GM21526 (cell line): ENCODE results near the gene CYB5A.
A peak's percentile ranks its signal among the peaks of the same experiment; 100 is the strongest.
"Not testable (repeated sequence)": the region's sequence is repeated elsewhere in the genome, so short reads cannot be mapped to it uniquely, and the experiment has no call there.

Source experiments
- ATAC-seq: cut with Tn5 transposase; IDR thresholded peaks from one replicate; pipeline ENCODE4 v1.9.1; 2021; ENCODE audit warnings: moderate library complexity; ENCODE audit not compliant: unreplicated experiment, low FRiP score

Gene CYB5A, protein sequence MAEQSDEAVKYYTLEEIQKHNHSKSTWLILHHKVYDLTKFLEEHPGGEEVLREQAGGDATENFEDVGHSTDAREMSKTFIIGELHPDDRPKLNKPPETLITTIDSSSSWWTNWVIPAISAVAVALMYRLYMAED

DNA sequence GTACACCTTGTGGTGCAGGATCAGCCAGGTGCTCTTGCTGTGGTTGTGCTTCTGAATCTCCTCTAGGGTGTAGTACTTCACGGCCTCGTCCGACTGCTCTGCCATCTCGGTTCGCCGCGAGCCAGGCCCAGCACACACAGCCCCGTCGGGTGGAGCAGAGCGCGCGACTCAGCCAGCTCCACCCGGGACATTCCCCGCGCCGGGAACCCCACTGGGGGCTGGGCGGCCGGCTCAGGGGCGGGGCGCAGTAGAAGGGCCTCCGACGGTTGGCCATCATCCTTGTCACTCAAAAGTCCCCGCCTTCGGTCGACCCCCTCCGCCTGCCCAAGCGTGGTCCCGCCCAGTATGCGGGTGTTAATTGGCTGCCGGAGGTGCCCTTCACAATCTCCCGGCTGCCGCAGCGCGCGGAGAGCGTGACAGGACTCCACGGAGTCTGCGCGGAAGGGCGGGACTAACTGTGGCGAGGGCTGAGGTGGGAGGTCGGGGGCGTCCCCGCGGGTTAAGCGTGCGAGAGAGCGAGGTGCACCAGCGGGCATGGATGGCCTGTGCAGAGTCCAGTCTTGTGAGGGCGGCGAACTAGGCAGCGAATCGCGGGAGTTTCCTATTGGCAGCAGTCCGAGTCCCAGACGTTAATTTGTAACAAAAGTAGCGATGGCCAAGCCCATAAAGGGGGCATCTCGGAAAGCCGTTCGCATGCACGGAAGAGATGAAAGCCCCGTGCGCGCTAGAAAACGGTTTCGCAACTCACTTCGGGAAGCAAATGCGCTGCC lies at the start of gene CYB5A:
CYB5A (minus strand) TSS at position 193 of the 770 bp plus-strand sequence; CDS start at position 105, 88 bp downstream.
- ATAC-seq, result peak; percentile 99

DNA sequence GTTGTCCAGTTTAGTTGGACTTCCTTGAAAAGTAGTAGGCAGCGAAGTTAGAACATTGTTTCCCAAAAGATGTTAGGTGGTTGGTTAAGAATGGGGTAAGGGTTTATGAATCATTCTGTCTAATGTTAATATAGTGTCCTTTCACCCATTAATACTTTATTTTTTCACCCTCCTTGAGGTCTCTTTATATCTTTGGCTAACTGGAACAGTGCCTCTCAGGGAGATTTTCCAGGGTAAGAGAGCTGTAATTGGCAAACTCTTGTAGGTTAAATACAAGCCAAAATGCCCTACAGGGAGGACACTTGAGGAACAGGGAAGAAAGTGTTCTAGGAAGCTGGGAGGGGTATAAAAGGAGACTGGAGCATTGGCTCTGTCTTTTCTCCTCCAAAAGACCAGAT lies 46.1 kb upstream of the CYB5A start:
- ATAC-seq, result no peak

DNA sequence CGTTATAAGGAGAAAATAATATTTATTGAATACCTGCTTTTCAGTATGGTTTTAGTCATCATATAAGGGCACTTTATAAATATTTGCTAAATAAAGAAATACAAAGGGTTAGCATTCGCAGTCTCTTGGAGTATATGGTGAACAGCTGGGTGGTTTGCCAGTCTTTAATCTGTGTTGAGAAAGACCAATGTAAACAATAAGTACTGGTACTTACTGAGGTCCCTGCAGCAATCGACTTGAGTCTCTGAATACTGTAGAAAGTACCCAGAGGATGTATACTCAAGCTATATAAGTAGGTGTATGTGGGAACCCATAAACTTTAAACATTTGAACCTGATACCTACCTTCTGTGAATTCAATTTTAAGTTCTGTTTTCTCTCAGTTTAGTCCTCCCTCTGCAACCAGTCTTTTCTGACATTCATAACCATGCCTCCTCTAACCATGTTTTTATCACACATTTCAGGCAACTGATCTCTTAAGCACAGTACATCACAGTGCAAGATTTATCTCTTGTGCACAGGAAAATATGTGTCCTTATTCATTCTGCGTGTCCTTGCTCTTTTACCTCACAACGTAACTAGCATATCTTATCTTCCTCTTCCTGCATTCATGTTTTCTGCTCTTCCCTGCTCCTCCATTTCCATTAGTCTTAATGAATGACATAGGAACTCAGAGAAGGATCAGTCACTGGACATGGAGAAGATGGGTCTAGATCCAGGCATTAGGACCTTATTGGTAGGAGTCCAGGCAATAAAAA lies 45.6 kb upstream of the CYB5A start:
- no peak for ATAC-seq

DNA sequence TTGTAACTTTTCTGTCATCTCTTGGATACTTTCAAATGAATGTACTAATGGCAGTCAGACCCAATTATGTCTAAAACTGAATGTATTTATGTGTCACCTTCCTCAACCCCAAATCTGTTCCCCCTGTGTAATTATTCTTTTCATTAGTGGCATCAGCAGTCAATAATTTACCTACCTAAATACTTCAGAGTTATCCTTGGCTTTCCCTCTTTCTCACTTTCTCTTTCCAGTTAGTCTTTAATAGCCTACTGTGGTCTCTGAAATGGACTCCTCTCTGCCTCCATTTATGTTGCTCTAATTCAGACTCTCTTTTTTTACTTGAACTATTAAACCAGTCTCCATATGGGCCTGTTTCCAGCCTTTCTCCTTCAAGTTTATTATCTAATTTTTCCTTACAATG lies 44.9 kb upstream of the CYB5A start:
- no peak for ATAC-seq

DNA sequence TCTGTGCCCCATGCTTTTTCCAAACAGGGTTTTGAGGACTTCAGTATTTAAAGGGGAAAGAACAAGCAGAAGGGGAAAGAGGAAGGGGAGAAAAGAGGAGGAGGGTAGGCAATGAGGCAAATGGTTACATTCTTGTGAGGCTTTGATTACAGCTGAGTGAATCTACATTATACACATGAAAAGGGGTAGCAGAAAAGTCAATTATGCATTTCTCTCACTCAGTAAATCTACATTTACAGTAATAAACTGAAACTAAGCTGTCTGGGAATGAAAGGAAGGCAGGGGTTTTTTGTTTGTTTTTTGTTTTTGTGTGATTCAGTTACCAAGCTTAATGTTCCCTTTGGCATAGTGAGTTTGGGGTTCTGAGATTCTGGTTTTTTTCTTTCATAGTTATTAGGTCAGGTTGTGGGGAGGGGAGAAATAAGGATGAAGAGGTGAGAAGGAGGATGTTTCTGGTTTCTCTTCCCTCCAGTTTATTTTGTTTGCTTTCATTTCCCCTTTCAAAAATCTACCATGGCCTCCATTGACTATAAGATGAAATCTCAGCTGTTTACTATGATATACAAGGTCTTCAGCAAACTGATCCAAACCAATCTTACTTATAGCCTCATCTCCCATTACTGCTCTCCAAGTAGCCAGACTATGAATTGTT lies 42.6 kb upstream of the CYB5A start:
- peak; percentile 77 for ATAC-seq

DNA sequence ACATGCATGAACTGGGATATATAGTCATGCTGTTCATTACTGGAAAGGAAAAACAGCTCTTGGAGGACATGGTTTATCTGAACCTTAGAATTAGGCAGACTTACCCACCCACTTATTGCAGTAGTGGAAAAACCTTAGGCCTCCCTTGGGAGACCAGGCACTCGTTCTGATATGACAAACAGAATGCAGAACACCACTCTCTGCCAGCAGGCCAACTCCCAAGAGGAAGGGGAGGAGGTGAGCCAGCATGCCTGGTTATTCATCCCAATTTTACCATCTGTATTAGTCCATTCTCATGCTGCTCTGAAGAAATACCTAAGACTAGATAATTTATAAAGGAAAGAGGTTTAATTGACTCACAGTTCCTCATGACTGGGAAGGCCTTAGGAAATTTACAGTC lies 41.3 kb upstream of the CYB5A start:
- no peak for ATAC-seq

DNA sequence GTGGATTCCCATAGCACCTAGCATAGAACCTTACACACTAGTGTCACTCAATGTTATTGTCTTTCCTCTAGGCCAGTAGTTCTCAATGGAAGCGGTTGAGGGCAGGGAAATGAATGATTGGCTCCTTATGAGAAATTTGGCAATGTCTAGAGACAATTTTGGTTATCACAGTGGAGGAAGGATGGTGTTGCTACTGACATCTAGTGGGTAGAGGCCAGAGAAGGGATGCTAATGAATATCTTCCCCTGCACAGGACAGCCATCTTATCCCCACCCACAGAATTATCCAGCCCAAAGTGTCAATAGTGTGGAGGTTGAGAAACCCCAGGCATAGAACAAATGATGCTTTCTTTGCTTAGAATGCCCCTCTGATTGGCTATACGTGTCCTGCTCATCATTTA lies 39.6 kb upstream of the CYB5A start:
- ATAC-seq, result no peak

DNA sequence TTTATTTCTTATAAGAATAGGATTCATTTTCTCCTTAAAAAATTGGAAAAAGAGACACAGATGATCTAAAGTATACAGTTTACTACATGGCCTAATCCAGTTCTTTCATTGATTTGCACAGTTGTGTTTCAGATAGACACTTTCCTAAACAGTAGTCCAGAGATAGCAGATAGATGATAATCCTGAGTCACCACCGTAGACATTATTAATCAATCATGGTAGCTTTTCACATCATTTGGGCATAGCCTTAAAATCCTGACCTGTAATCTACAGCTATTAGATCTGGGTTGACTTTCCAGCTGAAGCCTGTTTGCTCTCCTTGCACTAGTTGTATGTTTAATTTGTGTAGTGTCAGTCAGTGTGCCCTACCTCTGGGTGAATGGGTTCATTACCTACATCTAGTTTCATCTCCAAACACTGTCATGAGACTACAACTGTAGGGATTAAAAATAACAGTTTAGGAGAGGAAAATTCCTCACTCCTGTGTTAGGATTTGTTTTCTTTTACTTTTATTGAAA lies 38.0 kb upstream of the CYB5A start:
- no peak for ATAC-seq

DNA sequence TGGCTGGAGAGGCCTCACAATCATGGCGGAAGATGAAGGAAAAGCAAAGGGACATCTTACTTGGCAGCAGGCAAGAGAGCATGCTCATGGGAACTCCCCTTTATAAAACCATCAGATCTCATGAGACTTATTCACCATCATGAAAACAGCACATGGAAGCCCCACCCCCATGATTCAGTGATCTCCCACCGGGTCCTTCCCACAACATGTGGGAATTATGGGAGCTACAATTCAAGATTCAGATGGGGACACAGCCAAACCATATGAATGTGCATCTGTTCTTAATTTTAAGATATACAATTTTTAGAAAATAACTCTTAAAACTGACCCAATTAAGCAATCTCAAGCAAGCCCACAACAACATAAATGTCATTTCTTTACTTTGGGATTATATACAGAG lies 36.4 kb upstream of the CYB5A start:
- no peak for ATAC-seq

DNA sequence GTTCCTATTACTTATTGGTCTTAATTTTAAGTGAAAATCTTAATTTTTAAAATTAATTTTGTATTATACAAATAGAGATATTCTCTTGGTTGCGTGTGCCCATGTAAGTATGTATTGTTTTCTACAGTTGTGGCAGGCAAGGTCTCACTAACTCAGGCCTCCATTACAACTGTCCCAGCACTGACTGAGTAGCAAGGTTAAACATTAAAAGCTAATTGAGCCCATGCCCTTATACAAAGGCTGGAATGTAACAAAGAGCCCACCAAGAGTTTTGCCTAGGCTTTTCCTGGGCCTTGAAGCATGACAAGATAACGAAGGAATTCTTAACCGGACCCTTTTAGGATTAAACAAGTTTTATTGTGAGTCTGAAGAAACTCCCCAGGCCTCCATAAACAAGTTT lies 35.0 kb upstream of the CYB5A start:
- not testable (repeated sequence) for ATAC-seq

DNA sequence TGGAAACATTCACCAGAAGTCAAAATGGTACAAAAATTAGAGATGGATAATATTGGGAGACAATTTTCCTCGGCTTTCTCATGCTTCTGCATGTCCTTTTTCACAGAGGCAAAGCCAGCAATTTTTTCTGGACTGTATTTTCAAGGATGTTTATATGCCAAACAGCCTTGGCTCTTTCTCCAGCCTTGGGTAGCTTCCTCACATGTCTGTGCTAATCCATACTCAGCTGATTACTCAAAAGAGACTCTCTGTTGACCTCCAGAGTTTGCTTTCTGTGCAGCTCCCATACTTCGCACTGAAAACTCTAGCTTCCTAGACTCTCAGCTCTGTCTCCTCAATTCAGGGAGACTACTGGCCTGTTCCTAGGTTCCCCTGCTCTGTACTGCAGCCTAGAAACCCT lies 34.5 kb upstream of the CYB5A start:
- ATAC-seq, result no peak

DNA sequence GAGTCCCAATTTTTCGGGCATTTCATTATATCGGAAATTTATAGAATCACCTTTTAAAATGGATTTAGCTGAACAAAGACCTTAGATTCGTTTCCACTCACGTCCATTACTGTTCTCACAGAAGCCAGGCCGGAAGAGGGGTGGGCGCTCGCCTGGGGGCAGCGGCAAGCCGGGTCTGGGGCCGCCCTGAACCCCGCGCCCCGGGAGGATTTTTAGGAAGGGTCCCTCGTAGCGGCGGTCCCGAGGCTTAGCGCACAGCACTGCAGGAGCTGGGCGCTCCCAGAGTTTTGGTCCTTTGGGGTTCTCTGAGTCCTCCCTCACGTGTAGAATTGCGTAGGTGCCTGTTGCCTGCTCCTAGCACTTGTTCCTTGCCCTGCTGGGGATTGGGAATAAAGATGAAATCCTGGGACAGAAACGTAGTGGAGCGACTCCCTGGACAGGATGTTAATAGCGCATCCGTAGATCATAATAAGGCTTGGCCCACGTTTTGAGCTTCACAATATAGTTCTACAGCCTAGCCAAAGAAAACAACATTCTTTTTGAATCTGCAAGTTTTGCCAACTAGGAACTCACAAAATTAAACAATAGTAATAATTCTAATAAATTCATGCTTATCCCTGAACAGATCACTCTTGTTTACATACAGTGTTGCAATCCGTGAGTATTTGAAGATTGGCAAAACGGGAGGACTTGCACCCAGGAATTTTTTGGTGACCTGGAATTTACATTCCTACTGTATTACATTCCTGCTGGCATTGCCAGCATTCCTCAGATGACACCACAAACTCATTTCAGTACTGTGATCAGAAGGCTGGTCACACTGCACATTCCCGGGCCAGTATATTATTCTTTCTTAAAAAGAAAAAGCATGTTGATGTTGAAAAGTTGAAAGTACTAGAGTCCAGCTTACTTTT lies 24.8 kb upstream of the CYB5A start:
- no peak for ATAC-seq

DNA sequence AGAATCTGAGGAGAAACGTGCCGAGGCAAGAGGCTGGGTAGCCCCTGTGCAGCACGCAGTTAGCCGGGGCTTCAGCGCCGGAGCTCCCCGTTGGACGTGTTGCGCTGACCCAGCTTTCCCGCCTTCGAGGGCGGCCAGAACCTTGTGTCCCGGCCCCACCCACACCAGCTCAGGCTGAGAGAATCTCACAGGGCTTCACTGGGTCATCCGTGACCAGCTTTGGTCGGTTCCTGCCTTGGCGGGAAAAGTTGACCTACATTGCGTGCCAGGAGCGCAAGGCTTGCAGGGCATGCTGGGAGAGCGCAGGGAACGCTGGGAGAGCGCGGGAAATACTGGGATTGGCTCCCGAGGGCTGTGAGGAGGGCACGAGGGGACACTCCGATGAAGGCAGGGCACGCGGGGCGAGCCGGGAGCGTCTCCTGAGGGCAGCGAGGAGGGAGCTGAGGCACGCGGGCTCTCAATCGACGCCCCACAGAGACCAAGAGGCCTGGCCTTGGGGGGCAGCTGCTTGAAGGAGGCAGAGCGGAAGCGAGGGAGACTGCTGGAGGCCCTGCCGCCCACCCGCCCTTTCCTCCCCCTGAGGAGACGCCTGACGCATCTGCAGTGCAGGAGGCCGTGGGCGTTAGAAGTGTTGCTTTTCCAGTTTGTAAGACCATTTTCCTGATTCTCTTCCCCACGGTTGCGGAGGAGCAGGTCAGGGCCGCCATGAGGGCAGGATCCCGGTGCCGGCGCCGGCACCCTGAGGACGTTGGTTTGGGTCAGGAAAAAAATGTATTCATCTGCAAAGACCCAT lies 23.9 kb upstream of the CYB5A start, which contains the start of gene C18orf63:
C18orf63 (plus strand) TSS at position 376 of the 793 bp plus-strand sequence. CDS start 2,027 bp downstream, outside the sequence.
- no peak for ATAC-seq

DNA sequence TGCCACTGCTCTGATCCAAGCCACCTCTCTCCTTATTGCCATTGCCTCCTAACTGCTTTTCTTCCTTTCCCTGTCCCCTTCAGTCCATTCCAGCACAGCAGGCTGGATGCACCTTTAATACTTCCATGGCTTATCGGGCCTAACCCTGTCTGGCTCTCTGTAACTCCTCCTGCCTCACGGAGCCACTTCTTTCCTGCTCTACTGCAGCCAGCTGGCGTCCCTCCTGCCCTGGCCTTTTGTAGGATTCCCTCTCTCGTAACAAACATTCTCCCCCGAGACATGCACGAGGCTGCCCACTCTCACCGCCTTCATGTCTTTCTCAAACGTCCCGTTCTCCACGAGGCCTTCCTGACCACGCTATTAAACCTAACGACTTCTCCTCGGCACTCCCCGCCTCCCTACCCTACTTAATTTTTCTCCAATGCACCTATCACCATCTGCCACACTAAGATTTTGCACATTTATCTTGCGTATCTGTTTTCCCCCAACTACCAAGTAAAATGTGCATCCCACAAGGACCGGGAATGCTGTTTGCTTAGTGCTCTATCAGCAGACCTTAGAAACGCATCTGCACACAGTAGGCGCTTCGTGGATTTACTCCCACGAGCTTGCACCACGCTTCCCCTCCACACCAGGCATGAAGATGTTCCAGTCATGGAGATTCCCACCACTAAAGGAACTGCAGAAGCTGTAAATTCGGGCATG lies 23.1 kb upstream of the CYB5A start:
- ATAC-seq, result no peak

DNA sequence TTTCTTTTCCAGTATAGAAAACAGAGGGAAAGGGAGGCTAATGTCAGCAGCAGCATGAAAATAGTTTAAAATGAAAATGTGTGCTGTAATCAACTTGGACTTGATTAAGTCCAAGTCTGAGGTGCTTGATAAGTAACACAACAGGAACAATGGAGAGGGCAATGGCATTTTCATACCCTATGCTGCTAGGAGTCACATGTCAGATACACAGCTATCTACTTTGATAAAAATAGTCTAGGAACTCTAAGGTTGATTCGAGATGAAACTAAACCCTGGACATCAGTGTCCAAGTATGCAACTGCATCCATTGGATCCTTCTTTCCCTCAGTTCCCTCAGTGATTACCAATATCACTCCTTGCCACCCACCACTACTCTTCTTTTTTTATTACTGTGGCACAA lies 19.2 kb upstream of the CYB5A start:
- no peak for ATAC-seq

DNA sequence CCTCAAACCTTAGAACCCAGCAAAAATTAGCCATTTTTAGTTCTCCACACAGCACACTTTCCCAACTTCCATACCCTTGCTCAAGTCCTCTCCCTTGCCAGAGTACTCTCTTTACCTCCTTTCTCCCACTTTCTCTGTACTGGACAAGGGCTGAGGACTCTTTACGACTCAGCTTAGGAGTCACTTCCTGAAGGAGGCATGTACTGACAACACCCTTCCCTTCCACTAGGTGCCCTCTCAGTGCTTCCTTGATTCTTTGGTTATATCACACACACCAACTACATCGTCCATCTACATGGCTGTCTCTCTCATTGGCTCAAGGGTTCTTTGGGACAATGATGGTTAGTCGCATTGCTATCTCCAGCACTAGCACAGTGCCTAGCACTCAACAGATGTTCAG lies 18.6 kb upstream of the CYB5A start:
- no peak for ATAC-seq

DNA sequence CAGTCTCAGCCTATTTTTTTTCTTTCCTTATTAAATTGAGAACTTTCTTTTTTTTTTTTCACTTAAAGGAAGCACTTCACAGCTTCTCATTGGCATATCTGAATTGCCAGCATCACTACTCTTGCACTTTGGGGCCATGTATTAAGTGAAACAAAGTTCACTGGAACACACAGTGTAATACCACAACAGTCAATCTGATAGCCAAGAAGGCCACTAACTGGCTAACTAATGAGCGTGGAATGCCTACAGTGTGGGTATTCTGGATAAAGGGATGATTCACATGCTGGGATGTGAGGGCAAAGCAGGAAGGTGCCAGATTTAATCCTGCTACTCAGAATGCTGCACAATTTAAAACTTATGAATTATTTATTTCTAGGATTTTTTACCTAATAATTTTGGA lies 12.2 kb upstream of the CYB5A start:
- ATAC-seq, result no peak

DNA sequence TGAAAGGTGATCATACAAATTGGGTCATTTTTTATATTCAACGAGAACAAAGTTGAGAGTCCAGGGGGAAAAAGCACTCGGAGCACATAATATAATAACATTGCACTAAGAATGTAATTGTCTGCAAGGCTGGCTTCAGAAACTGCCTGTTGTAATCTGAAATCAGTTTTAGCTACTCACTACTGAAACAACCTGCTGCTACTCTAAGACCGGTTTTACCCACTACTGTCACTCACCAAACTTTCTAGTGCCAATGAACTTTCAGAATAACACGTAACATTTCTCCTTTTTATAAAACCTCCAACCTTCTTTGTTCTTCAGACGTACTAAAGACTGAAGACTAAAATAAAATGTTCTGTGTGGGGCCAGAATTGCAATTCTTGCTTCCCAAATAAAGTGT lies 11.5 kb upstream of the CYB5A start:
- ATAC-seq, result no peak
